ENCODE measurements around the gene SCART1. TPM values are rescaled to one million over a fixed set of nuclear protein-coding genes. Genes with fewer than 3 reads are reported as not detected.
A peak's percentile ranks its signal among the peaks of the same experiment; 100 is the strongest.
"Not testable (repeated sequence)": the region's sequence is repeated elsewhere in the genome, so short reads cannot be mapped to it uniquely, and the experiment has no call there.

Gene SCART1
- total RNA-seq, 1 donor from 2014 or later: 0.77 TPM

- intact Hi-C loops (cut with micrococcal nuclease): no loop called here
These were observed 31.1 kb downstream of the SCART1 start for GRCh38 chr10:133484818-133485217.

GRCh38 chr10:133487085-133487484, 33.3 kb downstream of the SCART1 start:
- peaks cover 2% of the 10 kb centered on the region for H3K36me3 Mint-ChIP-seq (ENCODE audit: low read depth)
- intact Hi-C loops (cut with micrococcal nuclease): no loop called here
- peaks cover 7% of the 10 kb centered on the region for H3K4me1 Mint-ChIP-seq
- H3K27ac Mint-ChIP-seq: no peak overlapping the region
- no peak overlapping the region for H3K4me3 Mint-ChIP-seq
- DNase-seq: no peak
- H3K27me3 Mint-ChIP-seq: peaks cover 8% of the 10 kb centered on the region
- H3K9me3 Mint-ChIP-seq: peaks cover 34% of the 10 kb centered on the region

More at GRCh38 chr10:133484818-133485217, 31.1 kb downstream of the SCART1 start:
- no peak overlapping the region for H3K4me3 Mint-ChIP-seq
- no peak overlapping the region for H3K27ac Mint-ChIP-seq
- peaks cover 30% of the 10 kb centered on the region for H3K9me3 Mint-ChIP-seq
- no peak for DNase-seq
- peaks cover 2% of the 10 kb centered on the region for H3K36me3 Mint-ChIP-seq (ENCODE audit: low read depth)
- H3K4me1 Mint-ChIP-seq: peaks cover 1% of the 10 kb centered on the region
- peaks cover 8% of the 10 kb centered on the region for H3K27me3 Mint-ChIP-seq

- no peak overlapping the region for H3K4me3 Mint-ChIP-seq
- no peak for DNase-seq
- H3K9me3 Mint-ChIP-seq: peaks cover 26% of the 10 kb centered on the region
- intact Hi-C loops (cut with micrococcal nuclease): no loop called here
- peaks cover 7% of the 10 kb centered on the region for H3K4me1 Mint-ChIP-seq
- no peak overlapping the region for H3K27ac Mint-ChIP-seq
- H3K36me3 Mint-ChIP-seq (ENCODE audit: low read depth): peaks cover 2% of the 10 kb centered on the region
- peaks cover 11% of the 10 kb centered on the region for H3K27me3 Mint-ChIP-seq
These were observed 34.6 kb downstream of the SCART1 start for GRCh38 chr10:133488354-133488753.

- Mint-ChIP-seq H3K4me3 (no peak overlapping the region), H3K4me1 (peaks cover 7% of the 10 kb centered on the region), H3K27ac (peak overlapping the region; percentile 48)
These were observed 36.3 kb downstream of the SCART1 start for GRCh38 chr10:133489816-133490588.

GRCh38 chr10:133493562-133493961, 39.8 kb downstream of the SCART1 start:
- not testable (repeated sequence) for H3K27me3 Mint-ChIP-seq; H3K9me3 Mint-ChIP-seq; H3K4me3 Mint-ChIP-seq; H3K4me1 Mint-ChIP-seq; DNase-seq; H3K36me3 Mint-ChIP-seq (ENCODE audit: low read depth); H3K27ac Mint-ChIP-seq
- intact Hi-C loops (cut with micrococcal nuclease): loop anchor here (10.0 kb wide), 1 partner anchor 49 kb away; no protein-coding TSS in a partner anchor

More at GRCh38 chr10:133489816-133490588, 36.3 kb downstream of the SCART1 start:
- peaks cover 16% of the 10 kb centered on the region for H3K9me3 Mint-ChIP-seq
- intact Hi-C loops (cut with micrococcal nuclease): loop anchor here (10.0 kb wide), 1 partner anchor 45 kb away; no protein-coding TSS in a partner anchor
- H3K27me3 Mint-ChIP-seq: peaks cover 2% of the 10 kb centered on the region
- no peak for DNase-seq
- peaks cover 2% of the 10 kb centered on the region for H3K36me3 Mint-ChIP-seq (ENCODE audit: low read depth)

- H3K36me3 Mint-ChIP-seq (ENCODE audit: low read depth); H3K27me3 Mint-ChIP-seq; H3K4me3 Mint-ChIP-seq; H3K4me1 Mint-ChIP-seq; H3K27ac Mint-ChIP-seq; H3K9me3 Mint-ChIP-seq: not testable (repeated sequence)
- DNase-seq: peak; percentile 66
- intact Hi-C loops (cut with micrococcal nuclease): loop anchor here (10.0 kb wide), 1 partner anchor 53 kb away; no protein-coding TSS in a partner anchor
These were observed 43.6 kb downstream of the SCART1 start for GRCh38 chr10:133497363-133497762.

GRCh38 chr10:133499176-133499575, 45.4 kb downstream of the SCART1 start:
- intact Hi-C loops (cut with micrococcal nuclease): loop anchor here (10.0 kb wide), 1 partner anchor 54 kb away; no protein-coding TSS in a partner anchor
- H3K27me3 Mint-ChIP-seq; H3K4me3 Mint-ChIP-seq; DNase-seq; H3K4me1 Mint-ChIP-seq; H3K9me3 Mint-ChIP-seq; H3K27ac Mint-ChIP-seq; H3K36me3 Mint-ChIP-seq (ENCODE audit: low read depth): not testable (repeated sequence)

- DNase-seq; H3K36me3 Mint-ChIP-seq (ENCODE audit: low read depth); H3K4me3 Mint-ChIP-seq; H3K9me3 Mint-ChIP-seq; intact Hi-C loops (cut with micrococcal nuclease); H3K4me1 Mint-ChIP-seq; H3K27me3 Mint-ChIP-seq; H3K27ac Mint-ChIP-seq: not testable (repeated sequence)
These were observed 47.2 kb downstream of the SCART1 start for GRCh38 chr10:133500897-133501296.

GRCh38 chr10:133509700-133510099, 56.0 kb downstream of the SCART1 start:
- intact Hi-C loops (cut with micrococcal nuclease): no loop called here
- H3K36me3 Mint-ChIP-seq (ENCODE audit: low read depth): no peaks in the 10 kb centered on the region
- peaks cover 32% of the 10 kb centered on the region for H3K27me3 Mint-ChIP-seq
- H3K4me3 Mint-ChIP-seq: no peak overlapping the region
- H3K9me3 Mint-ChIP-seq: no peaks in the 10 kb centered on the region
- no peaks in the 10 kb centered on the region for H3K4me1 Mint-ChIP-seq
- no peak for DNase-seq
- no peak overlapping the region for H3K27ac Mint-ChIP-seq

GRCh38 chr10:133511408-133511807, 57.7 kb downstream of the SCART1 start:
- H3K27ac Mint-ChIP-seq: no peak overlapping the region
- no peak overlapping the region for H3K4me3 Mint-ChIP-seq
- no peaks in the 10 kb centered on the region for H3K9me3 Mint-ChIP-seq
- H3K36me3 Mint-ChIP-seq (ENCODE audit: low read depth): no peaks in the 10 kb centered on the region
- H3K27me3 Mint-ChIP-seq: peaks cover 33% of the 10 kb centered on the region
- intact Hi-C loops (cut with micrococcal nuclease): no loop called here
- H3K4me1 Mint-ChIP-seq: no peaks in the 10 kb centered on the region
- no peak for DNase-seq

GRCh38 chr10:133511907-133512528, 58.3 kb downstream of the SCART1 start:
- H3K27ac Mint-ChIP-seq: no peak overlapping the region
- intact Hi-C loops (cut with micrococcal nuclease): no loop called here
- H3K27me3 Mint-ChIP-seq: peaks cover 35% of the 10 kb centered on the region
- no peaks in the 10 kb centered on the region for H3K4me1 Mint-ChIP-seq
- H3K4me3 Mint-ChIP-seq: no peak overlapping the region
- H3K9me3 Mint-ChIP-seq: no peaks in the 10 kb centered on the region
- H3K36me3 Mint-ChIP-seq (ENCODE audit: low read depth): no peaks in the 10 kb centered on the region
- no peak for DNase-seq

GRCh38 chr10:133515471-133515870, 61.7 kb downstream of the SCART1 start:
- Mint-ChIP-seq H3K27ac (no peak overlapping the region), H3K4me1 (peaks cover 4% of the 10 kb centered on the region), H3K27me3 (peaks cover 34% of the 10 kb centered on the region), H3K36me3 (ENCODE audit: low read depth) (no peaks in the 10 kb centered on the region), H3K4me3 (no peak overlapping the region), H3K9me3 (no peaks in the 10 kb centered on the region)
- DNase-seq: no peak
- intact Hi-C loops (cut with micrococcal nuclease): no loop called here

- no peak overlapping the region for H3K27ac Mint-ChIP-seq
- DNase-seq: no peak
- H3K36me3 Mint-ChIP-seq (ENCODE audit: low read depth): no peaks in the 10 kb centered on the region
- no peak overlapping the region for H3K4me3 Mint-ChIP-seq
- no peaks in the 10 kb centered on the region for H3K9me3 Mint-ChIP-seq
- H3K27me3 Mint-ChIP-seq: peaks cover 37% of the 10 kb centered on the region
- intact Hi-C loops (cut with micrococcal nuclease): no loop called here
- H3K4me1 Mint-ChIP-seq: peaks cover 4% of the 10 kb centered on the region
These were observed 62.3 kb downstream of the SCART1 start for GRCh38 chr10:133516057-133516456.

GRCh38 chr10:133518517-133518916, 64.8 kb downstream of the SCART1 start:
- H3K9me3 Mint-ChIP-seq; DNase-seq; H3K4me3 Mint-ChIP-seq; H3K36me3 Mint-ChIP-seq (ENCODE audit: low read depth); H3K4me1 Mint-ChIP-seq; intact Hi-C loops (cut with micrococcal nuclease); H3K27ac Mint-ChIP-seq: not testable (repeated sequence)
- peaks cover 30% of the 10 kb centered on the region for H3K27me3 Mint-ChIP-seq
